ENCODE results near the gene NEK10.
"Not testable (repeated sequence)": the region's sequence is repeated elsewhere in the genome, so short reads cannot be mapped to it uniquely, and the experiment has no call there.

NEK10 gene

GRCh38 chr3:27312044-27312668 lies 57.0 kb downstream of the NEK10 start:
- Histone ChIP-seq H3K27ac (ENCODE audit: low read depth, low read length, severe bottlenecking) (peak overlapping the region; percentile 94), H3K4me3 (ENCODE audit: extremely low read depth, insufficient read depth, low read length, poor library complexity, severe bottlenecking) (no peak overlapping the region)
- WGBS, 2 experiments (ENCODE audit: insufficient coverage in 2 of 2) = 43 to 67% methylated on average over 1 of the region's 5 CpGs

DNA sequence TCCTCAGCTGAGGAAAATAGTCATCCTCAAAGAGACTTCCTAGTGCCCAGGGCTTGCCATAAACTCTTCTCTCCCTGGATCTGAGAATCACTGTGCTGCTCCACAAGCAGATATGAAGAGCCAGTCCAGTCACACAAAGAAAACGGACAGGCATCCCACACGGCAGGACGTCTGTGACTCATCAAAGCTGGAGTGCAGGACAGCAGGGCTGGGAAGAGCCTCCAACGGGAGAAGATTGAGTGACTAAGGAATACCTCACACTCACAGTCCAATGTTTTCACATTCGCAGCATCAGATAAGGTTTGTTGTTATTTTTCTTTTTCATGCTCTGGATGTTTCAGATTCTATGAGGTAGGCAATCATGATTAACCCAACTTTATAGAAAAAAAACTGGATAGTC lies 57.8 kb downstream of the NEK10 start:
- Histone ChIP-seq H3K4me3 (ENCODE audit: extremely low read depth, insufficient read depth, low read length, poor library complexity, severe bottlenecking) (no peak overlapping the region), H3K9me3 (ENCODE audit: control insufficient read depth, low read length) (peaks cover 7% of the 10 kb centered on the region), H3K27ac (ENCODE audit: low read depth, low read length, severe bottlenecking) (peak overlapping the region; percentile 94), H3K4me1 (ENCODE audit: control insufficient read depth, insufficient read depth, low read length, poor library complexity, severe bottlenecking) (peaks cover 12% of the 10 kb centered on the region), H3K36me3 (ENCODE audit: control insufficient read depth, insufficient read depth, low read length) (no peaks in the 10 kb centered on the region)
- WGBS, 2 experiments (ENCODE audit: insufficient coverage in 2 of 2) = 15% methylated on average over 3 of the region's 5 CpGs; no CpG with 5 or more reads in 1 of the 2 experiments

More at GRCh38 chr3:27312044-27312668, 57.0 kb downstream of the NEK10 start:
- peaks cover 12% of the 10 kb centered on the region for H3K4me1 ChIP-seq (ENCODE audit: control insufficient read depth, insufficient read depth, low read length, poor library complexity, severe bottlenecking)
- no peaks in the 10 kb centered on the region for H3K36me3 ChIP-seq (ENCODE audit: control insufficient read depth, insufficient read depth, low read length)
- peaks cover 7% of the 10 kb centered on the region for H3K9me3 ChIP-seq (ENCODE audit: control insufficient read depth, low read length)

DNA sequence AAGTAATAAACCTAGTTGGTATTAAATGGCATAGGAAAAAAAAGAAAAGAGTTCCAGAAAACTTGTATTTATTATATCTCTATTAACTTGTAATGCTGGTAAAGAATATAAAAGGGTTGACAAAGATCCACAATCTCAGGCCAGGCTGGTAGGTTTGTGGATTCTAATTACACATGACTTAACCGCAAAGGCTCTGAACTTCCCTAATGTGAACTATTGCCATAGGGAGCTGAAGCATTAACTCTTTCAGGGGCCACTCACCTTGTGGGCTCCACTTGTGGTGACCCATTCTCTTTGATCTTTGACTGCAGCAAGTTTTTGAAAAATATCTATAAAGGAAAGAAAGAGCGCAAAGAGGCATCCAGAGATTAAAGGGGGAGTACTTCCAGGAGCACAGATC lies 58.5 kb downstream of the NEK10 start:
- H3K4me3 ChIP-seq (ENCODE audit: extremely low read depth, insufficient read depth, low read length, poor library complexity, severe bottlenecking) = no peak overlapping the region
- H3K36me3 ChIP-seq (ENCODE audit: control insufficient read depth, insufficient read depth, low read length) = no peaks in the 10 kb centered on the region
- H3K4me1 ChIP-seq (ENCODE audit: control insufficient read depth, insufficient read depth, low read length, poor library complexity, severe bottlenecking) = peaks cover 12% of the 10 kb centered on the region
- H3K9me3 ChIP-seq (ENCODE audit: control insufficient read depth, low read length) = peaks cover 7% of the 10 kb centered on the region
- 90 to 100% methylated on average over 2 of the region's 2 CpGs for WGBS, 2 experiments (ENCODE audit: insufficient coverage in 2 of 2)
- peak overlapping the region; percentile 94 for H3K27ac ChIP-seq (ENCODE audit: low read depth, low read length, severe bottlenecking)

DNA sequence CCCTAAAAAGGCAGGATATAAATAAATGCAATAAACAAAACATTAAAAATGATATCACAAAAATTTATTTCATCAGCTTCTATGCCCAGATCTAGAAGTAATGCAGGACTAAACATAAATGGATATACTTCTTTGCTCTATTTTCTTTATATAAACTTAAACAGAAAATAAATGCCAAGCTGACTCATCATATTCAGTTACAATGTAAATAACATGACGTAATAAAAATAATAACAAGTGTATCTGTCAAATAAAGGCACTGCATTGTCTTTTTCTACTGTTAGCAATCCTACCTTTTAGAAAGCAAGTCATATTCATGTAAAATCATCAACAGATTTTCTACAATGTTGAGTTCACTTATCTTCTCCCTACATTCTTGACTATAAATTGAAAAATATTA lies 61.6 kb downstream of the NEK10 start:
- H3K27ac ChIP-seq (ENCODE audit: low read depth, low read length, severe bottlenecking) = no peak overlapping the region
- peaks cover 12% of the 10 kb centered on the region for H3K4me1 ChIP-seq (ENCODE audit: control insufficient read depth, insufficient read depth, low read length, poor library complexity, severe bottlenecking)
- WGBS, 2 experiments (ENCODE audit: insufficient coverage in 2 of 2) = no CpG with 5 or more reads among the region's 1 CpG
- peaks cover 7% of the 10 kb centered on the region for H3K9me3 ChIP-seq (ENCODE audit: control insufficient read depth, low read length)
- no peaks in the 10 kb centered on the region for H3K36me3 ChIP-seq (ENCODE audit: control insufficient read depth, insufficient read depth, low read length)
- no peak overlapping the region for H3K4me3 ChIP-seq (ENCODE audit: extremely low read depth, insufficient read depth, low read length, poor library complexity, severe bottlenecking)

DNA sequence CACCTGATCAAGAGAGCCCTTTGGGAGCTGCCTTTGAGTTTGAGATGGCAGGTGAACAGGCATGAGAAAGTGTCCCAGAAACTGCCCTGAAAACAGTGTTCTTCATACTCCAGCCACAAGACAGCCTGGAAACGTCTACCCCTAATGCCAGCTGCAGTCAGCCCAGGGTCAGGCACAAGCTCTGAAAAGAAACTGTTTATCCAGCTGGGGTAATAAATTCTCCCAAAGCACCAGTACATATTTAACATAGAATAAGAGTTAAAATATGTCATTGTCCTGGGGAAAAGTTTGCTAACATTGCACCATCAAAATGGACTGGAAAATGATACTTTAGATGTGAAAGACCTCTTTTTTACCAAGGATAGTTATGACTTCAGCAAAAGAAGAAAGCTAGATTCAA lies 66.3 kb downstream of the NEK10 start:
- H3K4me3 ChIP-seq (ENCODE audit: extremely low read depth, insufficient read depth, low read length, poor library complexity, severe bottlenecking) = no peak overlapping the region
- peaks cover 28% of the 10 kb centered on the region for H3K9me3 ChIP-seq (ENCODE audit: control insufficient read depth, low read length)
- peaks cover 10% of the 10 kb centered on the region for H3K36me3 ChIP-seq (ENCODE audit: control insufficient read depth, insufficient read depth, low read length)
- H3K27ac ChIP-seq (ENCODE audit: low read depth, low read length, severe bottlenecking) = no peak overlapping the region
- H3K4me1 ChIP-seq (ENCODE audit: control insufficient read depth, insufficient read depth, low read length, poor library complexity, severe bottlenecking) = no peaks in the 10 kb centered on the region
- no CpG with 5 or more reads among the region's 1 CpG for WGBS, 2 experiments (ENCODE audit: insufficient coverage in 2 of 2)

- WGBS, 2 experiments (ENCODE audit: insufficient coverage in 2 of 2) = 75 to 80% methylated on average over 1 to 2 of the region's 2 CpGs
- Histone ChIP-seq H3K9me3 (ENCODE audit: control insufficient read depth, low read length) (peaks cover 28% of the 10 kb centered on the region), H3K36me3 (ENCODE audit: control insufficient read depth, insufficient read depth, low read length) (peaks cover 10% of the 10 kb centered on the region)
- H3K4me3 ChIP-seq (ENCODE audit: extremely low read depth, insufficient read depth, low read length, poor library complexity, severe bottlenecking); H3K27ac ChIP-seq (ENCODE audit: low read depth, low read length, severe bottlenecking); H3K4me1 ChIP-seq (ENCODE audit: control insufficient read depth, insufficient read depth, low read length, poor library complexity, severe bottlenecking): not testable (repeated sequence)
These were observed 70.2 kb downstream of the NEK10 start for GRCh38 chr3:27298981-27299380.

DNA sequence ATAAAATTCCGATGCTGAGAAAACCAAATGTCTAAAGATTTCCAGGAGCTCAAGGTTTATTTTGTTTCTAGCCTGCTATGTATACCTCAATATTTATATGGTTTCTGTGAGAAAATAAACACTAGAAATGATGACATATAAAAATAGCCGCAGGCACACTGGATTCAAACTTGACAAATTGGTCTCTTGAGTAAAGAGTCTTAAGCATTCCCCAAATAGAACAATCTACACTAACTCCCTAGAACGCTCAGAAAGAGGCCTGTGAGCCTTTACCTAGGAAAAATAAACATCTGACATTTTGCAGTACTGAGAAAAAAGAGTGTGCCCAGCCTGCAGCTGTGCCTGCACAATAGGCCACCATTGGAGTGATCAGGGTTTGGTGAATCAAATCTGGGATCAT lies 75.2 kb downstream of the NEK10 start:
- 60 to 100% methylated on average over 1 of the region's 3 CpGs for WGBS, 2 experiments (ENCODE audit: insufficient coverage in 2 of 2)
- H3K36me3 ChIP-seq (ENCODE audit: control insufficient read depth, insufficient read depth, low read length) = no peaks in the 10 kb centered on the region
- peaks cover 2% of the 10 kb centered on the region for H3K9me3 ChIP-seq (ENCODE audit: control insufficient read depth, low read length)
- no peaks in the 10 kb centered on the region for H3K4me1 ChIP-seq (ENCODE audit: control insufficient read depth, insufficient read depth, low read length, poor library complexity, severe bottlenecking)
- H3K27ac ChIP-seq (ENCODE audit: low read depth, low read length, severe bottlenecking) = no peak overlapping the region
- no peak overlapping the region for H3K4me3 ChIP-seq (ENCODE audit: extremely low read depth, insufficient read depth, low read length, poor library complexity, severe bottlenecking)

GRCh38 chr3:27290760-27291159 lies 78.4 kb downstream of the NEK10 start:
- H3K4me1 ChIP-seq (ENCODE audit: control insufficient read depth, insufficient read depth, low read length, poor library complexity, severe bottlenecking) = no peaks in the 10 kb centered on the region
- no peak overlapping the region for H3K27ac ChIP-seq (ENCODE audit: low read depth, low read length, severe bottlenecking)
- H3K4me3 ChIP-seq (ENCODE audit: extremely low read depth, insufficient read depth, low read length, poor library complexity, severe bottlenecking) = no peak overlapping the region
- no peaks in the 10 kb centered on the region for H3K9me3 ChIP-seq (ENCODE audit: control insufficient read depth, low read length)
- H3K36me3 ChIP-seq (ENCODE audit: control insufficient read depth, insufficient read depth, low read length) = no peaks in the 10 kb centered on the region

DNA sequence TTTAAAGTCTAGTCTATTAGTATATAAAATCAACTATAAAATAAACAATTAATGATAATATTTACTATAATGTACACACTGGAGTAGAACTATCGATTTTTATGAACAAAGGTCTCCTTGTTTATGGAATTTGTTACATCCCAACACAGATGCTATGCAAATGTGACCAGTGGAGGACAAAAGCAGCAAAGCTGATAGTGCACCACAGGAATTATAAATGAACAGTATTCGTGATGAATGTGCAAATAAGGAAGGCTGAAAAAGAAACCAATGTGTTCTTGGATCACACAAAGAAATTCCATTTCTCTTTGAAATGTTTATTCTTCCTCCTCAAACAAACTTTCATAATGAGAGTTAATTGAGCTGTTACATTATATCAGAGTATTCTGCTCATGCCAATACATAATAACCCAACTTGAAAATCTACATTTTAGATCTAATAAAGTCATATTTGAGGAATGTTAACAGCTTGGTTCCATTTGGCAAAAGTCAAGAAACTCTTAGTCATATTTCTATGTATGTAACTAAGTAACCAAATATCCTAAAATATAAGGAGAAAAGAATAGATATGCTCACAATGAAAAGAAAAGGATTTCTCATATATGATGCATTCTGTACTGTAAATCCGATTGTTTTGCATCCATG lies 79.3 kb downstream of the NEK10 start:
- no peaks in the 10 kb centered on the region for H3K4me1 ChIP-seq (ENCODE audit: control insufficient read depth, insufficient read depth, low read length, poor library complexity, severe bottlenecking)
- WGBS, 2 experiments (ENCODE audit: insufficient coverage in 2 of 2) = 60% methylated on average over 1 of the region's 3 CpGs; no CpG with 5 or more reads in 1 of the 2 experiments
- no peak overlapping the region for H3K4me3 ChIP-seq (ENCODE audit: extremely low read depth, insufficient read depth, low read length, poor library complexity, severe bottlenecking)
- no peaks in the 10 kb centered on the region for H3K9me3 ChIP-seq (ENCODE audit: control insufficient read depth, low read length)
- no peaks in the 10 kb centered on the region for H3K36me3 ChIP-seq (ENCODE audit: control insufficient read depth, insufficient read depth, low read length)
- H3K27ac ChIP-seq (ENCODE audit: low read depth, low read length, severe bottlenecking) = no peak overlapping the region

GRCh38 chr3:27287052-27287451 lies 82.1 kb downstream of the NEK10 start:
- no peak overlapping the region for H3K27ac ChIP-seq (ENCODE audit: low read depth, low read length, severe bottlenecking)
- 100% methylated on average over 1 of the region's 2 CpGs for WGBS, 2 experiments (ENCODE audit: insufficient coverage in 2 of 2)
- H3K4me1 ChIP-seq (ENCODE audit: control insufficient read depth, insufficient read depth, low read length, poor library complexity, severe bottlenecking) = no peaks in the 10 kb centered on the region
- H3K9me3 ChIP-seq (ENCODE audit: control insufficient read depth, low read length) = no peaks in the 10 kb centered on the region
- H3K4me3 ChIP-seq (ENCODE audit: extremely low read depth, insufficient read depth, low read length, poor library complexity, severe bottlenecking) = no peak overlapping the region
- no peaks in the 10 kb centered on the region for H3K36me3 ChIP-seq (ENCODE audit: control insufficient read depth, insufficient read depth, low read length)

- WGBS, 2 experiments (ENCODE audit: insufficient coverage in 2 of 2) = 87% methylated on average over 4 of the region's 10 CpGs; no CpG with 5 or more reads in 1 of the 2 experiments
- not testable (repeated sequence) for H3K9me3 ChIP-seq (ENCODE audit: control insufficient read depth, low read length); H3K27ac ChIP-seq (ENCODE audit: low read depth, low read length, severe bottlenecking); H3K4me3 ChIP-seq (ENCODE audit: extremely low read depth, insufficient read depth, low read length, poor library complexity, severe bottlenecking); H3K36me3 ChIP-seq (ENCODE audit: control insufficient read depth, insufficient read depth, low read length); H3K4me1 ChIP-seq (ENCODE audit: control insufficient read depth, insufficient read depth, low read length, poor library complexity, severe bottlenecking)
These were observed 82.7 kb downstream of the NEK10 start for GRCh38 chr3:27286467-27286866.
